ENCODE data around the gene TULP4. TPM values are rescaled to one million over a fixed set of nuclear protein-coding genes. Genes with fewer than 3 reads are reported as not detected.
"Not testable (repeated sequence)": the region's sequence is repeated elsewhere in the genome, so short reads cannot be mapped to it uniquely, and the experiment has no call there.

Gene TULP4
- total and polyA plus RNA-seq, 2 donors (not counting 1 experiment from before 2014, with no cell fraction given): 12.0 to 90.0 TPM

GRCh38 chr6:158520975-158521374 lies 208.7 kb downstream of the TULP4 start:
- Histone ChIP-seq H3K4me1 (ENCODE audit: control insufficient read depth in 2 of 2, insufficient read depth in 2 of 2, low read length in 2 of 2) (peaks cover 12 to 19% of the 10 kb centered on the region in 2 donors), H3K27me3 (replicated peaks in 1 of 4; ENCODE audit: control extremely low read depth in 1 of 4, control insufficient read depth in 3 of 4, insufficient read depth in 4 of 4, low read length in 3 of 4) (peaks cover 0 to 61% (median 16%) of the 10 kb centered on the region in 4 experiments)
- H2AFZ ChIP-seq (ENCODE audit: insufficient read depth, low read depth, low read length, poor library complexity, severe bottlenecking); H3K36me3 ChIP-seq (replicated peaks in 1 of 2; ENCODE audit: control extremely low read depth in 1 of 2, control insufficient read depth in 1 of 2, extremely low read depth in 1 of 2, insufficient read depth in 2 of 2, low read length in 1 of 2); H3K27ac Mint-ChIP-seq; H3K9ac ChIP-seq (ENCODE audit: low read length); H3K9me3 ChIP-seq (ENCODE audit: control extremely low read depth in 1 of 3, control insufficient read depth in 2 of 3, insufficient read depth in 1 of 3, low read length in 2 of 3); CTCF ChIA-PET; intact Hi-C loops (cut with micrococcal nuclease); H4K20me1 ChIP-seq (ENCODE audit: control insufficient read depth, insufficient read depth, low read length, poor library complexity, severe bottlenecking); POLR2A ChIA-PET; DNase-seq; H3K27ac ChIP-seq (ENCODE audit: low read length in 2 of 2); H3K4me3 Mint-ChIP-seq; H3K4me2 ChIP-seq (replicated peaks; ENCODE audit: low read depth, low read length, poor library complexity, severe bottlenecking); ATAC-seq (ENCODE audit: low read depth); H3K4me3 ChIP-seq (ENCODE audit: control extremely low read depth in 1 of 5, extremely low read depth in 1 of 5, insufficient read depth in 1 of 5, low read depth in 2 of 5, low read length in 4 of 5); H3K79me2 ChIP-seq (ENCODE audit: control insufficient read depth, insufficient read depth, low read length); H3K9me3 Mint-ChIP-seq (ENCODE audit: insufficient read depth): not testable (repeated sequence)
- Mint-ChIP-seq H3K27me3 (peaks cover 68% of the 10 kb centered on the region), H3K4me1 (peaks cover 12% of the 10 kb centered on the region)
- 92% methylated on average over 5 of the region's 7 CpGs for WGBS (ENCODE audit: insufficient coverage)

- TF ChIP-seq CTCF (IDR thresholded peaks at IDR 0.05): no peak
- no peak for TF ChIP-seq EZH2 (IDR thresholded peaks at IDR 0.05; ENCODE audit: borderline replicate concordance, insufficient read depth, low read depth, low read length, poor library complexity, severe bottlenecking)
- H3K27ac ChIP-seq (ENCODE audit: low read length in 2 of 2): no peak overlapping the region
- no peak overlapping the region for H3K4me3 Mint-ChIP-seq
- H3K9ac ChIP-seq (ENCODE audit: low read length): no peak overlapping the region
- H3K4me1 ChIP-seq (ENCODE audit: control insufficient read depth in 2 of 2, insufficient read depth in 2 of 2, low read length in 2 of 2): peaks cover 12 to 17% of the 10 kb centered on the region in 2 donors
- H3K9me3 ChIP-seq (ENCODE audit: control extremely low read depth in 1 of 3, control insufficient read depth in 2 of 3, insufficient read depth in 1 of 3, low read length in 2 of 3): peaks cover 0 to 10% (median 0%) of the 10 kb centered on the region in 3 donors
- H3K27me3 ChIP-seq (replicated peaks in 1 of 4; ENCODE audit: control extremely low read depth in 1 of 4, control insufficient read depth in 3 of 4, insufficient read depth in 4 of 4, low read length in 3 of 4): peaks cover 0 to 59% (median 17%) of the 10 kb centered on the region in 4 experiments
- ChIA-PET POLR2A (no interaction called here), CTCF (no interaction called here)
- ATAC-seq (ENCODE audit: low read depth): no peak
- no peaks in the 10 kb centered on the region for H3K9me3 Mint-ChIP-seq (ENCODE audit: insufficient read depth)
- H3K4me1 Mint-ChIP-seq: peaks cover 12% of the 10 kb centered on the region
- H3K79me2 ChIP-seq (ENCODE audit: control insufficient read depth, insufficient read depth, low read length): no peaks in the 10 kb centered on the region
- no peak overlapping the region for H3K4me2 ChIP-seq (replicated peaks; ENCODE audit: low read depth, low read length, poor library complexity, severe bottlenecking)
- no peak overlapping the region for H3K27ac Mint-ChIP-seq
- no peak for DNase-seq
- H2AFZ ChIP-seq (ENCODE audit: insufficient read depth, low read depth, low read length, poor library complexity, severe bottlenecking): no peak overlapping the region
- no CpG with 5 or more reads among the region's 1 CpG for WGBS (ENCODE audit: insufficient coverage)
- H3K36me3 ChIP-seq (replicated peaks in 1 of 2; ENCODE audit: control extremely low read depth in 1 of 2, control insufficient read depth in 1 of 2, extremely low read depth in 1 of 2, insufficient read depth in 2 of 2, low read length in 1 of 2): no peaks in the 10 kb centered on the region
- intact Hi-C loops (cut with micrococcal nuclease): no loop called here
- H3K27me3 Mint-ChIP-seq: peaks cover 74% of the 10 kb centered on the region
- no peak overlapping the region for H3K4me3 ChIP-seq (ENCODE audit: control extremely low read depth in 1 of 5, extremely low read depth in 1 of 5, insufficient read depth in 1 of 5, low read depth in 2 of 5, low read length in 4 of 5)
- H4K20me1 ChIP-seq (ENCODE audit: control insufficient read depth, insufficient read depth, low read length, poor library complexity, severe bottlenecking): no peaks in the 10 kb centered on the region
Observed at GRCh38 chr6:158521759-158522158, 209.5 kb downstream of the TULP4 start.
